GM18909 (cell line): ENCODE results near the gene EARS2.
"Not testable (repeated sequence)": the region's sequence is repeated elsewhere in the genome, so short reads cannot be mapped to it uniquely, and the experiment has no call there.

ENCODE experiments used
- ATAC-seq: cut with Tn5 transposase; IDR thresholded peaks from one replicate; pipeline ENCODE4 v1.9.1; 2021; ENCODE audit warnings: mild to moderate bottlenecking; ENCODE audit not compliant: unreplicated experiment, poor library complexity

Gene EARS2

GRCh38 chr16:23570992-23571632, 14.0 kb upstream of the EARS2 start:
- no peak for ATAC-seq

GRCh38 chr16:23567602-23568001, 10.5 kb upstream of the EARS2 start:
- no peak for ATAC-seq

DNA sequence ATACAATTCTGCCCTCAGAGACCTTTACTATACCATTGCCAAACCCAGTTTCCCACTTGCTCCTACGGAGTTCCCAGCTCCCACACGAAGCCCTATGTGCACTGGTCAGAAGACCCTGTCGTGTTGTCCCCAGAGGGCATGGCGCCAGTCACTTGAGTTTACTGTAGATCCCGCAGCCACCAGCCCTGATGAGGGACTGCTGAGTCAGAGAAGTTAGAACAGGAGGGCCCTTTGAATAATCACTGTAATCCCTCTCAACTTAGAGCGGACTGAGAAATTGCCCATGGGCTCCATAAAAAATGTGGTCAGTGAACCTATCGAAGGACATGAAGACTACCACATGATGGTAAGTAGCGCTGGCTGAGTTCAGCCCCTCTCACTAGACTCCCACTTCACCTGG, 9.6 kb upstream of the EARS2 start:
- ATAC-seq: no peak

- ATAC-seq: no peak
Observed at GRCh38 chr16:23564575-23565363, 7.6 kb upstream of the EARS2 start.

- no peak for ATAC-seq
Observed at GRCh38 chr16:23563186-23563585, 6.0 kb upstream of the EARS2 start.

GRCh38 chr16:23562505-23562904, 5.4 kb upstream of the EARS2 start:
- no peak for ATAC-seq

DNA sequence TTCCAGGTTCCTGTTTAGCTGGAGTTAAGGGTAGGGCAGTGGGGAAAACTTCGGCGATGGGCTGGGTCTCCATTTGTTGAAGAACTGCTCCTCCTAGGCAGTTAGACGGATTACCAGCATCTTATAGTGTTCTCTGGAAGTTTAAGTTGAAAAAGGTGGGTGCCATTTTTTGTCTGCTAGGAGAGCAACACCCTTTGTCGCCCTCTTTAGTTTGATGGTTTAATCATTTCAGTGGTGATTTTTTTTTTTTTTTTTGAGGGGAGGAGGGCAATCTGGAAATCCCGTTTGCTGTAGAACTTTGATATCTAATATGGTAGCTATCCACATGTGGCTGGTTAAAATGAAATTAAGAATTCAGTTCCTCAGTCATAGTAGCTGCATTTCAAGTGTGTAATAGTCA, 4.4 kb upstream of the EARS2 start:
- no peak for ATAC-seq

DNA sequence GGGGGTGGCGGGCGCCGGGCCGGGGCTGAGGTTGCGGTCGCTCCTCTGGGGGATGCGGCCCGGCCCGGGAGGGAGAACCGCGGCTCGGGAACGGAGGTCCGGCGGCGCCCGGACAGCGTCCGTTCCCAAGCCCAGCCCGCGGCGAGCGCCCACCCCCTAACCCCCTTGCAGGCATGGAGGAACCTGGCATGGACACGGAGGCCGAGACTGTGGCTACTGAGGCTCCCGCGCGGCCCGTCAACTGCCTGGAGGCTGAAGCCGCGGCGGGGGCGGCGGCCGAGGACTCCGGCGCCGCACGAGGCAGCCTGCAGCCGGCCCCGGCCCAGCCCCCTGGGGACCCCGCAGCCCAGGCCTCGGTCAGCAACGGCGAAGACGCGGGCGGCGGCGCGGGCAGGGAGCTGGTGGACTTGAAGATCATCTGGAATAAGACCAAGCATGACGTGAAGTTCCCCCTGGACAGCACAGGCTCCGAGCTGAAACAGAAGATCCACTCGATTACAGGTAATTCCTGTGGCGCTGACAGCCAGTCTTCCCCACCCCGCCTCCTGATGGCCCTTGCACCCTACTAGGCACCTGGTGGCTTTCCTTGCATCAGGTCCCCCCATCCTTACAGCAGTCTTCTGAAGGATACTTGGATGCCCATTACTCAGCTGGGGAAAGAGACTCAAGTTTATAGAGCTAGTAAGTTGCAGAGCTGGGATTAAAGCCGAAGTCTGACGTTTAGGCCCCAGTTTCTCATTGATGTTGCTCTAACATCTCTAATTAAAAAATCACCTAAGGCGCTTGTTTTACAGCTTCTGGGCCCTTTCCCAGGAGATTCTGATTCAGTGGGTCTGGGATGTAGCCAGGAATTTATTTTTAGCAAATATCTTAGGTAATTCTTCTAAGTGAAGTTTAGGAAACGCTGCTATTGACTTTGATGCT, 891 bp upstream of the EARS2 start:
- no peak for ATAC-seq

DNA sequence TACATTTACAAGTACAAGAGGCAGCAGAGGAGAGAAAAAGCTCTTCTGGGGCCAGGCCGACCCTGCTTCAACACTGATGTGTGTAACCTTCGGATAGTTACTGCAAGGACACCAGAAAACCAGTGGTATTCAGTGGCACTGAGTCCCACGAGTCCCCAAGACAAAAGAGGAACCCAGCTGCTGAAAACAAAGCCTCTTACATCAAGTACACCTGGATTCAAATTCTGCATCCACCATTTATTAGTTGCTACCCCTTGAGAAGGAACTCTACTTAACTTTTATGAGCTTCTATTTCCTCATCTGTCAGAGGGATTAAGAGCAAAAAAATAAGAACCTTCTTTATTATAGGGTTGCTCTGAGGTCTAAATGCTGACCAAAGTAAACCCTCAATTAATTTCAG, 2.6 kb downstream of the EARS2 start:
- no peak for ATAC-seq

- ATAC-seq: no peak
Observed at GRCh38 chr16:23552161-23552560, 5.0 kb downstream of the EARS2 start.

GRCh38 chr16:23549938-23550337, 7.2 kb downstream of the EARS2 start:
- ATAC-seq: no peak

DNA sequence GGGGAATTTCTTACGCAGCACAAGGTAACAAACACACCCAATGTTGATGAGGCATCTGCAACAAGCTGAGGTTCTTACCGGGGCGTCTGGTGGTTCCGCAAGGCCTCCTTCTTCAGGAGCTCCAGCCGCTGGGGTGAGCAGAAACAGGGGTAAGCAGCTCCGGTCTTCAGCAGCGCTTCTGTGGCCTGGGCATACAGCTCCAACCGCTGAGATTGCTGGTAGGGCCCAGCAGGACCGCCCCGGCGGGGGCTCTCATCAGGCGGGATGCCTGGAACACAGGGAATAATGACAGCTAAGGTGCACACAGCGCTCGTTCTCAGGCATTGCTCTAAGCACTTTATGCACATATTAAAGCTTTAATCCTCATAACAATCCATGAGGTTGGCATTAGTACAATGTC, 12.7 kb downstream of the EARS2 start:
- ATAC-seq: no peak

DNA sequence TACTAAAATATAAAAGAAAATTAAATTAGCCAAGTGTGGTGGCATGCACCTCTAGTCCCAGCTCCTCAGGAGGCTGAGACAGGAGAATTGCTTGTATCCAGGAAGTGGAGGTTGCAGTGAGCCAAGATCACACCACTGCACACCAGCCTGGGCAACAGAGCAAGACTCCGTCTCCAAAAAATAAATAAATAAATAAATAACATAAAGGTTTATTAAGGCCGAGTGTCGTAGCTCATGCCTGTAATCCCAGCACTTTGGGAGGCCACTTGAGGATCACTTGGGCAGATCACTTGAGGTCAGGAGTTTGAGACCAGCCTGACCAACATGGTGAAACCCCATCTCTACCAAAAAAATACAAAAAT, 16.4 kb downstream of the EARS2 start:
- ATAC-seq: not testable (repeated sequence)

- ATAC-seq: no peak
Observed at GRCh38 chr16:23539984-23540816, 16.9 kb downstream of the EARS2 start.

GRCh38 chr16:23538919-23539278, 18.3 kb downstream of the EARS2 start:
- no peak for ATAC-seq

DNA sequence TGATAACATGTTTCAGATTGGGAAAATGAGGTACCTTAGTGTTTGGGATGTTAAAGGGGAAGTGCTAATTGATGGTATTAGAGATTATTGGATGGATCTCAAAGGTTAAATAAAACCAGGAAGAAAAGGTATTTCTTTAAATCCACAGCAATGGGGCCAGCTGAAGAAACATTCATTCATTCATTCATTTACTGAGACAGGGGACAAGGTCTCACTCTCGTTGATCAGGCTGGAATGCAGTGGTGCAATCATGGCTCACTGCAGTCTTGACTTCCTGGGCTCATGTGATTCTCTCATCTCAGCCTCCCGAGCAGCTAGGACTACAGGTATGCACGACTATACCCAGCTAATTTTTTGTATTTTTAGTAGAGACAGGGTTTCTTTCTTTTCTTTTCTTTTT, 19.8 kb downstream of the EARS2 start:
- no peak for ATAC-seq

GRCh38 chr16:23535901-23536300, 21.2 kb downstream of the EARS2 start:
- no peak for ATAC-seq

- ATAC-seq: no peak
Observed at GRCh38 chr16:23534868-23535860, 22.0 kb downstream of the EARS2 start.

DNA sequence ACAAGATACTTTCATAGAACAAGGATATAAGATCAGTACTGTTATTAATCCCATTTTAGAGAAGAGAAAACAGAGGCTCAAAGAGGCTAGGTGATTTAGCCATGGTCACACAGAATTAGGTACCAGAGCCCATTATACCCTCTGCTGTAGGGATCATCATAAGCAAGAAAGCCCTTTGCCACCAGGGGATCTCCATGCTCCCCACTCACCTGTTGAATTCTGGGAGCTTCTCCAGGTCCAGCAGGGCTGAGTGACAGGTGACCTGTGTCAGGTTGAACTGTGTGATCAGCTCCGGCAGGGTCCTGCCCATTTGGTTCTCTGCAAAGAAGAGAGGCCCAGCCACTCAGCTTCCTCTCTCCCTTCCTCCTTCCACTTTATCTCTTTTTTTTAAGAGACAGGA, 24.7 kb downstream of the EARS2 start:
- ATAC-seq: no peak
